Loucy (cell line): ENCODE measurements around the gene CACHD1.

Experiments
- H2AFZ ChIP-seq: fragments of 200-600 bp; sonication (generic); 2 replicates; pipeline ENCODE4 v1.6.0; 2016; ENCODE audit warnings: antibody characterized with exemption, mild to moderate bottlenecking, low read length, moderate library complexity
- H3F3A ChIP-seq: fragments of 200-600 bp; 2 replicates; pipeline ENCODE4 v1.6.0; 2016; ENCODE audit warnings: antibody characterized with exemption, low read depth, mild to moderate bottlenecking
- H3K27me3 ChIP-seq: fragments of 200-600 bp; sonication (generic); 2 replicates; pipeline ENCODE4 v1.6.1; 2014; ENCODE audit warnings: low read length, mild to moderate bottlenecking; ENCODE audit not compliant: insufficient read depth, poor library complexity, severe bottlenecking
- H3K36me3 ChIP-seq: fragments of 200-600 bp; sonication (generic); 2 replicates; pipeline ENCODE4 v1.6.1; 2016; ENCODE audit warnings: low read length; ENCODE audit not compliant: insufficient read depth
- H3K4me1 ChIP-seq: fragments of 200-600 bp; sonication (generic); 2 replicates; pipeline ENCODE4 v1.5.1; 2014; ENCODE audit warnings: low read length, mild to moderate bottlenecking; ENCODE audit not compliant: insufficient read depth, poor library complexity, severe bottlenecking
- H3K4me2 ChIP-seq: fragments of 200-600 bp; sonication (generic); 2 replicates; pipeline ENCODE4 v1.6.0; 2014; ENCODE audit warnings: antibody characterized with exemption, low read length, low read depth, mild to moderate bottlenecking; ENCODE audit not compliant: poor library complexity, severe bottlenecking
- H3K4me3 ChIP-seq: fragments of 200-600 bp; sonication (generic); 2 replicates; pipeline ENCODE4 v1.5.1; 2014; ENCODE audit warnings: low read length, mild to moderate bottlenecking, mixed read lengths; ENCODE audit not compliant: poor library complexity, severe bottlenecking
- H3K79me2 ChIP-seq: fragments of 200-600 bp; sonication (generic); 2 replicates; pipeline ENCODE4 v1.6.1; 2014; ENCODE audit warnings: low read length; ENCODE audit not compliant: insufficient read depth
- H3K9ac ChIP-seq: fragments of 200-600 bp; sonication (generic); 2 replicates; pipeline ENCODE4 v1.6.0; 2014; ENCODE audit warnings: mild to moderate bottlenecking, low read depth, low read length, moderate library complexity; ENCODE audit not compliant: poor library complexity, severe bottlenecking
- H3K9me2 ChIP-seq: fragments of 200-600 bp; sonication (generic); replicated peaks from 2 replicates; pipeline ENCODE4 v1.6.1; 2016; ENCODE audit warnings: low read depth, low read length, mixed read lengths
- H3K9me3 ChIP-seq: fragments of 200-600 bp; sonication (generic); 2 replicates; pipeline ENCODE4 v1.6.1; 2014; ENCODE audit warnings: mild to moderate bottlenecking, antibody characterized with exemption, low read length, low read depth; ENCODE audit not compliant: insufficient read depth
- H4K20me1 ChIP-seq: fragments of 200-600 bp; sonication (generic); 2 replicates; pipeline ENCODE4 v1.6.0; 2014; ENCODE audit warnings: antibody characterized with exemption, low read length, mild to moderate bottlenecking; ENCODE audit not compliant: insufficient read depth, poor library complexity, severe bottlenecking
- EZH2phosphoT487 ChIP-seq: fragments of 200-600 bp; IDR thresholded peaks from 2 replicates; pipeline ENCODE4 v1.6.1; 2018; ENCODE audit warnings: antibody characterized with exemption, mild to moderate bottlenecking, moderate library complexity, borderline replicate concordance
- TF ChIP-seq, protein P1 (sequence below): fragments of 200-600 bp; sonication (generic); conservative IDR thresholded peaks from 2 replicates; pipeline ENCODE4 v1.5.1; 2014; ENCODE audit warnings: mild to moderate bottlenecking, antibody characterized with exemption, low read length

CACHD1 gene

DNA sequence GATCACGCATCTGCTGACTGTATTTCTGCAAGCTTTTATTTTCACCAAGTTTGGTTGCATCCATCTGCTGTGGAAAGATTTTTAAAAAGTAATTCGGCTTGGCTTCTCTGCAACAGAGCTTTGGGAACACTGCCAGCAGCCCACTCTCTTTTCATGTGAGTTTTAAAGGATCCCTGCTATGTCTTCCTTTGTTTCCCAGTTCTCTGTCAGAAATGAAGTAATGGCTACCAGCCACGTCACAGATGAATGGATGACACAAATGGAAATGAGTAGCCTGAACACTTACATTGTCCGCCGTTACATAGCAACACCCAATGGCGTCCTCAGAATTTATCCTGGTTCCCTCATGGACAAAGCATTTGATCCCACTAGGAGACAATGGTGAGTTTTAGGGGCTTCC is 194.4 kb downstream of the CACHD1 start:
- no peak overlapping the region for H2AFZ ChIP-seq
- no peaks in the 10 kb centered on the region for H3K9me3 ChIP-seq
- TF ChIP-seq, protein P1, sequence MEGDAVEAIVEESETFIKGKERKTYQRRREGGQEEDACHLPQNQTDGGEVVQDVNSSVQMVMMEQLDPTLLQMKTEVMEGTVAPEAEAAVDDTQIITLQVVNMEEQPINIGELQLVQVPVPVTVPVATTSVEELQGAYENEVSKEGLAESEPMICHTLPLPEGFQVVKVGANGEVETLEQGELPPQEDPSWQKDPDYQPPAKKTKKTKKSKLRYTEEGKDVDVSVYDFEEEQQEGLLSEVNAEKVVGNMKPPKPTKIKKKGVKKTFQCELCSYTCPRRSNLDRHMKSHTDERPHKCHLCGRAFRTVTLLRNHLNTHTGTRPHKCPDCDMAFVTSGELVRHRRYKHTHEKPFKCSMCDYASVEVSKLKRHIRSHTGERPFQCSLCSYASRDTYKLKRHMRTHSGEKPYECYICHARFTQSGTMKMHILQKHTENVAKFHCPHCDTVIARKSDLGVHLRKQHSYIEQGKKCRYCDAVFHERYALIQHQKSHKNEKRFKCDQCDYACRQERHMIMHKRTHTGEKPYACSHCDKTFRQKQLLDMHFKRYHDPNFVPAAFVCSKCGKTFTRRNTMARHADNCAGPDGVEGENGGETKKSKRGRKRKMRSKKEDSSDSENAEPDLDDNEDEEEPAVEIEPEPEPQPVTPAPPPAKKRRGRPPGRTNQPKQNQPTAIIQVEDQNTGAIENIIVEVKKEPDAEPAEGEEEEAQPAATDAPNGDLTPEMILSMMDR, result no peak
- TF ChIP-seq EZH2phosphoT487, result no peak
- no peak overlapping the region for H3K4me3 ChIP-seq
- no peak overlapping the region for H3K4me2 ChIP-seq
- no peaks in the 10 kb centered on the region for H3K79me2 ChIP-seq
- peaks cover 19% of the 10 kb centered on the region; the same call in 1 of the 2 replicates for H3K36me3 ChIP-seq
- no peaks in the 10 kb centered on the region for H4K20me1 ChIP-seq
- no peaks in the 10 kb centered on the region for H3K4me1 ChIP-seq
- H3F3A ChIP-seq, result no peaks in the 10 kb centered on the region
- no peaks in the 10 kb centered on the region for H3K27me3 ChIP-seq
- H3K9me2 ChIP-seq, result no peaks in the 10 kb centered on the region
- H3K9ac ChIP-seq, result no peak overlapping the region

- H3K9ac ChIP-seq, result no peak overlapping the region
- TF ChIP-seq, protein P1, result no peak
- no peak for TF ChIP-seq EZH2phosphoT487
- H3F3A ChIP-seq, result no peaks in the 10 kb centered on the region
- no peaks in the 10 kb centered on the region for H3K9me2 ChIP-seq
- no peak overlapping the region for H3K4me3 ChIP-seq
- no peaks in the 10 kb centered on the region for H3K79me2 ChIP-seq
- no peak overlapping the region for H2AFZ ChIP-seq
- no peaks in the 10 kb centered on the region for H3K4me1 ChIP-seq
- H3K27me3 ChIP-seq, result no peaks in the 10 kb centered on the region
- H3K4me2 ChIP-seq, result no peak overlapping the region
- peaks cover 17% of the 10 kb centered on the region; the same call in 1 of the 2 replicates for H3K36me3 ChIP-seq
- H4K20me1 ChIP-seq, result no peaks in the 10 kb centered on the region
- H3K9me3 ChIP-seq, result no peaks in the 10 kb centered on the region
These were observed 199.3 kb downstream of the CACHD1 start for GRCh38 chr1:64669098-64669675.

- Histone ChIP-seq H3K9me2 (no peaks in the 10 kb centered on the region), H3K4me3 (no peak overlapping the region), H4K20me1 (no peaks in the 10 kb centered on the region), H3K27me3 (no peaks in the 10 kb centered on the region), H3K4me1 (no peaks in the 10 kb centered on the region), H3F3A (no peaks in the 10 kb centered on the region), H3K79me2 (no peaks in the 10 kb centered on the region), H3K4me2 (no peak overlapping the region), H2AFZ (no peak overlapping the region), H3K36me3 (peaks cover 50% of the 10 kb centered on the region; the same call in 1 of the 2 replicates), H3K9me3 (no peaks in the 10 kb centered on the region), H3K9ac (no peak overlapping the region)
- TF ChIP-seq, protein P1, result peak; percentile 60
- no peak for TF ChIP-seq EZH2phosphoT487
These were observed 205.9 kb downstream of the CACHD1 start for GRCh38 chr1:64675718-64676345.
